AG10803 (cell line): ENCODE results near the gene ZNF548.
A peak's percentile ranks its signal among the peaks of the same experiment; 100 is the strongest.

ENCODE experiments used
- DNase-seq: peaks from one replicate; pipeline ENCODE4 v3.0.0; 2010; ENCODE audit warnings: low read depth
- H3K4me3 ChIP-seq: 2 replicates; pipeline ENCODE4 v1.5.1; 2011; ENCODE audit warnings: mild to moderate bottlenecking, low read length, control low read depth
- TF ChIP-seq, protein P1 (sequence below): conservative IDR thresholded peaks from 2 replicates; pipeline ENCODE4 v1.5.1; 2011; ENCODE audit warnings: mild to moderate bottlenecking, low read length, control low read depth, inconsistent platforms

ZNF548 gene

GRCh38 chr19:57376151-57376550 lies 13.5 kb upstream of the ZNF548 start:
- H3K4me3 ChIP-seq = no peak overlapping the region
- no peak for DNase-seq
- TF ChIP-seq, protein P1, sequence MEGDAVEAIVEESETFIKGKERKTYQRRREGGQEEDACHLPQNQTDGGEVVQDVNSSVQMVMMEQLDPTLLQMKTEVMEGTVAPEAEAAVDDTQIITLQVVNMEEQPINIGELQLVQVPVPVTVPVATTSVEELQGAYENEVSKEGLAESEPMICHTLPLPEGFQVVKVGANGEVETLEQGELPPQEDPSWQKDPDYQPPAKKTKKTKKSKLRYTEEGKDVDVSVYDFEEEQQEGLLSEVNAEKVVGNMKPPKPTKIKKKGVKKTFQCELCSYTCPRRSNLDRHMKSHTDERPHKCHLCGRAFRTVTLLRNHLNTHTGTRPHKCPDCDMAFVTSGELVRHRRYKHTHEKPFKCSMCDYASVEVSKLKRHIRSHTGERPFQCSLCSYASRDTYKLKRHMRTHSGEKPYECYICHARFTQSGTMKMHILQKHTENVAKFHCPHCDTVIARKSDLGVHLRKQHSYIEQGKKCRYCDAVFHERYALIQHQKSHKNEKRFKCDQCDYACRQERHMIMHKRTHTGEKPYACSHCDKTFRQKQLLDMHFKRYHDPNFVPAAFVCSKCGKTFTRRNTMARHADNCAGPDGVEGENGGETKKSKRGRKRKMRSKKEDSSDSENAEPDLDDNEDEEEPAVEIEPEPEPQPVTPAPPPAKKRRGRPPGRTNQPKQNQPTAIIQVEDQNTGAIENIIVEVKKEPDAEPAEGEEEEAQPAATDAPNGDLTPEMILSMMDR = no peak

- H3K4me3 ChIP-seq = no peak overlapping the region
- no peak for DNase-seq
- TF ChIP-seq, protein P1 = no peak
Measured at GRCh38 chr19:57377498-57378146, 12.0 kb upstream of the ZNF548 start.

GRCh38 chr19:57380923-57381322 lies 8.7 kb upstream of the ZNF548 start:
- TF ChIP-seq, protein P1 = no peak
- H3K4me3 ChIP-seq = no peak overlapping the region
- DNase-seq = no peak

GRCh38 chr19:57382806-57383488 lies 6.7 kb upstream of the ZNF548 start:
- TF ChIP-seq, protein P1 = no peak
- H3K4me3 ChIP-seq = no peak overlapping the region
- DNase-seq = no peak

DNA sequence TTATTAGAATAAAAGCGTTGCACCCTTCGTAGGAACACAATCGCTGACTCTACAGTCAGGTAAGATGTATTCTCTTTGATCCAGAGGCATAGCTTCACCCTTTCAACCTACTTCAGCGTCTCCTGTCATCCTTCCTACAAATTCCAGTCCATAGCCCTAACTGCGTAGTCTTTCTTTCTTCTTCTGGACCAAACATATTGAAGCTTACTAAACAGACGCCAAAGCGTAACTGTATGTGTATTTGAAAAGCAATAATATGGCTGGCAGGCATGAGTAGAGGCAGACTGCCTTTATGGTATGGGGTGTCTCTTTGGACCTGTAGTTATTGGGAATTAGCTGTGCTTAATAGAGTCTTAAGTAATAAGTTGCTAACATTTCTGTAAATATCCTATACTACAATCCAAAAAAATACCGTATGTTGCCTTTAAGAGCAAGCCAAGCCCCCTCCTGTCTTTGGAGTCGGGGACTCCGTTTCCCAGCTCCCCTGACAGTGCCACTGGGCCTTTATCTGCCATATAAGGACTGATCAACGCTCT lies 392 bp upstream of the ZNF548 start:
- no peak for DNase-seq

DNA sequence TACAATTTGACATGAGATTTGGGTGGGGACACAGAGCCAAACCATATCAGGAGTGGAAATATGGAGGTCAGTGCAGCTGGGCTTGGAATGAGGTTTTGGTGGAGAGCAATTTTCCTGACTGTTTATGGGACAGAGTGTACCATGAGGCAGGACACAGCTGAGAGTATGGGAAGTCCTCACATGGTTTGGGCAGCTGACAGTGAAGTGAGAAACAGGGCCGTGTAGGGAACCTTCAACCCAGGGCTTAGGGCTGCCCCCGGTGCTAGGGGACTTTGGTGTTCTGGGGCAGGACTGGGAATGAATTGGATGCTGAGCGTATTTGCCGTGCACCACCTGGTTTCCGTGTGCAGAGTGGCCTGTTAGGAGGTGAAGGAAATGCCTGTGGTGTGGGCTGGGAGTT lies 6.1 kb downstream of the ZNF548 start:
- TF ChIP-seq, protein P1 = no peak
- no peak for DNase-seq
- H3K4me3 ChIP-seq = no peak overlapping the region

More for the DNA sequence above, 392 bp upstream of the ZNF548 start:
- TF ChIP-seq, protein P1 = no peak
- H3K4me3 ChIP-seq = peak overlapping the region; percentile 95

GRCh38 chr19:57398868-57399267 lies 9.2 kb downstream of the ZNF548 start:
- TF ChIP-seq, protein P1 = no peak
- no peak for DNase-seq
- no peak overlapping the region for H3K4me3 ChIP-seq
